GM20000 (cell line): ENCODE data around the gene USP1.

Source experiments
- DNase-seq: peaks from one replicate; pipeline ENCODE4 v3.0.0; 2012; ENCODE audit warnings: low spot score
- TF ChIP-seq, protein P1 (sequence below): IDR thresholded peaks from 2 replicates; pipeline ENCODE4 v1.5.1; 2012; ENCODE audit warnings: mild to moderate bottlenecking, control low read depth; ENCODE audit errors: extremely low read depth, missing control alignments

USP1 gene, protein sequence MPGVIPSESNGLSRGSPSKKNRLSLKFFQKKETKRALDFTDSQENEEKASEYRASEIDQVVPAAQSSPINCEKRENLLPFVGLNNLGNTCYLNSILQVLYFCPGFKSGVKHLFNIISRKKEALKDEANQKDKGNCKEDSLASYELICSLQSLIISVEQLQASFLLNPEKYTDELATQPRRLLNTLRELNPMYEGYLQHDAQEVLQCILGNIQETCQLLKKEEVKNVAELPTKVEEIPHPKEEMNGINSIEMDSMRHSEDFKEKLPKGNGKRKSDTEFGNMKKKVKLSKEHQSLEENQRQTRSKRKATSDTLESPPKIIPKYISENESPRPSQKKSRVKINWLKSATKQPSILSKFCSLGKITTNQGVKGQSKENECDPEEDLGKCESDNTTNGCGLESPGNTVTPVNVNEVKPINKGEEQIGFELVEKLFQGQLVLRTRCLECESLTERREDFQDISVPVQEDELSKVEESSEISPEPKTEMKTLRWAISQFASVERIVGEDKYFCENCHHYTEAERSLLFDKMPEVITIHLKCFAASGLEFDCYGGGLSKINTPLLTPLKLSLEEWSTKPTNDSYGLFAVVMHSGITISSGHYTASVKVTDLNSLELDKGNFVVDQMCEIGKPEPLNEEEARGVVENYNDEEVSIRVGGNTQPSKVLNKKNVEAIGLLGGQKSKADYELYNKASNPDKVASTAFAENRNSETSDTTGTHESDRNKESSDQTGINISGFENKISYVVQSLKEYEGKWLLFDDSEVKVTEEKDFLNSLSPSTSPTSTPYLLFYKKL

DNA sequence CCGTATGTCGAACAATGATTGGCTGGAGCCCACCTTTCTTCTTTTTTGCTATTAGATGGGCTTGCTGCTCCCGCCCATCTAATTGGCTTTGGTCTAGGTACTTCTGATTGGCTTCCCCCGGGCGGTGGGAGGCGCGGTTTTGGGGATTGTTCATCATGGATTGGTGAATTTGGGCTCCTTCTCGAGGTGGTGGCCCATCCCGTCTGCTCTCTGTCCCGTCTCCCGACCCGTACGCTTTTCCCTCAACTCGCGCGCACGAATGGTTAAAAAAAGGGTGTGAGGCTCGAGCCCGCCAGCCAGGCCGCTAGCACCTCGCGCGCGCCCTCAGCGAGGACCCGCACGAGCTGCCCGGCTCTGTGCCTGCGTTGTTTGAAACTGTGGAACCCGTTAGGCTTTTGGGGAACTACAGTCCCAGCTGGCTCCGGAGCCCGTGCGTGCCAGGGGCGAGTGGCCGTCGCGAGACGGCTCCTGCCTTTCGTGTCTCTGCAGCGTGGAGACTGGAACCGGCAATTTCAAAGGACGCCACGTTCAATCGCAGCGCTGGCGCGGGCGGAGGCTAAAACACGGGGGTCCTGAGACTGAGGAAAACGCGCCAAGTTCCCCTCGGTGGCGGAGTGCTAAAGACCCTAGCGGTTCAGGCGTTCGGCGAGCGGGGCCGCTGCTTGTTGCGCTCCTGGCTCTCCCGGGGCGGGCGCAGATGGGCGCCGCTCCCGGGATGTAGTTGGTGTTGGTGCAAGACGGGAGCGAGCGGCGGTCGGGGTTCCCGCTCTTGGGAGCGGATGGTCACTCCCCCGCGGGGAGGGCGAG lies at the start of gene USP1:
Gene USP1, plus strand, starts transcription at position 584 of the 807 bp plus-strand sequence. CDS start 2,819 bp downstream, outside the sequence.
- peak; percentile 94 for DNase-seq
- TF ChIP-seq, protein P1, sequence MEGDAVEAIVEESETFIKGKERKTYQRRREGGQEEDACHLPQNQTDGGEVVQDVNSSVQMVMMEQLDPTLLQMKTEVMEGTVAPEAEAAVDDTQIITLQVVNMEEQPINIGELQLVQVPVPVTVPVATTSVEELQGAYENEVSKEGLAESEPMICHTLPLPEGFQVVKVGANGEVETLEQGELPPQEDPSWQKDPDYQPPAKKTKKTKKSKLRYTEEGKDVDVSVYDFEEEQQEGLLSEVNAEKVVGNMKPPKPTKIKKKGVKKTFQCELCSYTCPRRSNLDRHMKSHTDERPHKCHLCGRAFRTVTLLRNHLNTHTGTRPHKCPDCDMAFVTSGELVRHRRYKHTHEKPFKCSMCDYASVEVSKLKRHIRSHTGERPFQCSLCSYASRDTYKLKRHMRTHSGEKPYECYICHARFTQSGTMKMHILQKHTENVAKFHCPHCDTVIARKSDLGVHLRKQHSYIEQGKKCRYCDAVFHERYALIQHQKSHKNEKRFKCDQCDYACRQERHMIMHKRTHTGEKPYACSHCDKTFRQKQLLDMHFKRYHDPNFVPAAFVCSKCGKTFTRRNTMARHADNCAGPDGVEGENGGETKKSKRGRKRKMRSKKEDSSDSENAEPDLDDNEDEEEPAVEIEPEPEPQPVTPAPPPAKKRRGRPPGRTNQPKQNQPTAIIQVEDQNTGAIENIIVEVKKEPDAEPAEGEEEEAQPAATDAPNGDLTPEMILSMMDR, result no peak

DNA sequence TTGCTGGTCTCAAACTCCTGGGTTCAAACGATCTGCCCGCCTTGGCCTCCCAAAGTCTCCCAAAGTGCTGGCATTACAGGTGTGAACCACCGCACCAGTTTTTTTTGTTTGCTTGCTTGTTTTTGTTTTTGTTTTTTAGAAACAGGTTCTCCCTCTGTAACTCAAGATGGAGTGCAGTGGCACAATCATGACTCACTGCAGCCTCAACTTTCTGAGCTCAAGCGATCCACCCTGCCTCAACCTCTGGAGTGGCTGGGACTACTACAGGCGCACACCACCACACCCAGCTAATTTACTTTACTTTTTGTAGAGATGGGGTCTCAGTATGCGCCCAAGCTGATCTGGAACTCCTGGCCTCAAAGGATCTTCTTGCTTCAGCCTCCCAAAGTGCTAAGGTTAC lies 47.3 kb upstream of the USP1 start:
- no peak for DNase-seq
- TF ChIP-seq, protein P1, result no peak

DNA sequence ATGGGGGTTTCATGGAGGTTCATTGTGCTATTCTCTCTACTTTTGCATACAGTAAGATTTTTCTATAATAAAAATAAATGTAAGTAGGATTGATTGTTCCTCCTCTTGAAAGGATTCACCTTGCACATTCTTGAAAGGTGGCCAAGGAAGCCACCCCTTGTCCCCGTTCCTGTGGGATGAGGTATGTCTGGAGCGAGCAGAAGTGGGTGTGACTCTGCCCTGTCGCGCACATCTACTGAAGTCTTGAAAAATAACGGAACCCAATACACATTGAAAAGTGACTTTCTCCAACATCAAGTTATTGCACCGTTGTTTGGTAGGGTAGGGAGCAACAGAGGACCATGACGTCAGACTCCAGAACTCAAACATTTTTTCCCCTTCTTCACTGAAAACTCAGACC lies 46.8 kb upstream of the USP1 start:
- no peak for DNase-seq
- TF ChIP-seq, protein P1, result no peak

DNA sequence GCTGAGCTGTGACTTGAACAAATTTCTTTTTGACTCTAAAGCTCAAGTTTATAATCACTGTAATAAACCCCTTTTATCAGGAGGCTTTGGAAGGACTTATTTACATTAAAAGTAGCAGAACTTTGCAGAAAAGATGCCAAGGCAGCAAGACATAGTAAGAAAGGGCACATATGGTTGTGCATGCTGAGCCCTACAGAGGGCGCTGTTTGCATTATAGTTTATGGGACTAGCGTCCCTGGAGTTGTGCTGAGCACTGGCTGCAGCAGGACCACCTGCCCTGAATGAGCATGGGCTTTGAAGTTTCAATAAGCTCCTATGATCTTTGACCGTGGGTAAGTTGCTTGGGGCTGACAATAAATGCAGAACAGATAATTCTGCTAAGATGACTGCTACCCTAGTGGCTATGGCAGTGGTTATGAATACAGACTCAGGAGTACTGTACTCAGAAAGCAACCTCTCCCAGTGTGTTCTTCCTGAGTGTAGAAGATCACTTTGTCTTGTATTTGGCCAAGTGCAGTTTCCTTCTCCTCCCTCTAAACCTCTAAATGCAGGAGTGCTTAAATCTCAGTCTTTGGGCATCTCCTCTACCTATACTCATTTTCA lies 45.4 kb upstream of the USP1 start:
- DNase-seq, result peak; percentile 28
- TF ChIP-seq, protein P1, result peak; percentile 33

DNA sequence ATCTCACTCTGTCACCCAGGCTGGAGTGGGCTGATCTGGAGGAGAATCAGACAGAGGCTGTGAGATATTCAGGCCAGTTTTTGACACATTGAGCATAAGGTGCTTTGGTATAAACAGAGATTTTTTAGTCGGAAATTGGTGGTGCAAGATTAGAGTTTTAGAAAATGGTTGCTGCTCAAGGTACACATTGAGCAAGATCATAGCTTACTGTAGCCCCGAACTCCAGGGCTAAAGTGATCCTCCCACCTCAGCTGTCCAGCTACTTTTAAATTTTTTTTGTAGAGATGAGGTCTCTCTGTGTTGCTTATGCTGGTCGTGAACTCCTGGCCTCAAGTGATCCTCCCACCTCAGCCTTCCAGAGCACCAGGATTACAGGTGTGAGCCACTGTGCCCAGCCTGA lies 43.9 kb upstream of the USP1 start:
- no peak for DNase-seq
- TF ChIP-seq, protein P1, result no peak

DNA sequence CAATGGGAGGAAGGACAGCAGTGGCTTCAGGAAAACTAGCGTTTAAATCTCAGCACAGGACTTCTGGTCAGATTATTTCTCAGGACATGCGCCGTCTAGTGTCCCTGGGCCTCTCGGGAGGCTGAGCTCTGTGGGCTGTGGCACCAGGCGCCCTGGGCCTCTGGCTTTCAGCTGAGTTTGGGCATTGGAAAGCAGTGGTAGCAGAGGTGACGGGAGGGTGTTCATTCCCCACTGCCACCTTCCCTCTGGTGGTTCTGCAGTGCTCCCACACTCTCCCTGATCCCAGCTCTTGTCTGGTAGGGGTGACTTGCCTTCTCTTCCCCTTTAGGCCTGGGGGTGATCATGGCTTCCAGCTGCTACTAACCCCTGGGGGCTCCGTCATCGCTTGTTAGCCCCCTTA lies 42.2 kb upstream of the USP1 start:
- TF ChIP-seq, protein P1, result no peak
- no peak for DNase-seq
